ENCODE results near the gene FEZ2. TPM values are rescaled to one million over a fixed set of nuclear protein-coding genes. Genes with fewer than 3 reads are reported as not detected.

Gene FEZ2
- total RNA-seq, 1 experiment from 2014 or later, result 57.5 TPM

GRCh38 chr2:36523153-36523552 lies 74.8 kb downstream of the FEZ2 start:
- H3K9me3 ChIP-seq (ENCODE audit: low read depth, low read length, poor library complexity, severe bottlenecking), result no peaks in the 10 kb centered on the region
- BruUV-seq (replicated peaks), result no TSS peak
- DNase-seq (ENCODE audit: low spot score), result no peak
- H3K27me3 ChIP-seq (replicated peaks; ENCODE audit: insufficient read depth, low read depth, low read length, poor library complexity), result no peaks in the 10 kb centered on the region
- H3K36me3 ChIP-seq (ENCODE audit: insufficient read depth, low read length, poor library complexity, severe bottlenecking), result no peaks in the 10 kb centered on the region
- POLR2A ChIA-PET (ENCODE audit: low non-redundant PET), result no interaction called here
- no peak for TF ChIP-seq EZH2 (IDR thresholded peaks at IDR 0.05; ENCODE audit: borderline replicate concordance, low read depth, low read length, poor library complexity, severe bottlenecking)
- TF ChIP-seq, protein P1, sequence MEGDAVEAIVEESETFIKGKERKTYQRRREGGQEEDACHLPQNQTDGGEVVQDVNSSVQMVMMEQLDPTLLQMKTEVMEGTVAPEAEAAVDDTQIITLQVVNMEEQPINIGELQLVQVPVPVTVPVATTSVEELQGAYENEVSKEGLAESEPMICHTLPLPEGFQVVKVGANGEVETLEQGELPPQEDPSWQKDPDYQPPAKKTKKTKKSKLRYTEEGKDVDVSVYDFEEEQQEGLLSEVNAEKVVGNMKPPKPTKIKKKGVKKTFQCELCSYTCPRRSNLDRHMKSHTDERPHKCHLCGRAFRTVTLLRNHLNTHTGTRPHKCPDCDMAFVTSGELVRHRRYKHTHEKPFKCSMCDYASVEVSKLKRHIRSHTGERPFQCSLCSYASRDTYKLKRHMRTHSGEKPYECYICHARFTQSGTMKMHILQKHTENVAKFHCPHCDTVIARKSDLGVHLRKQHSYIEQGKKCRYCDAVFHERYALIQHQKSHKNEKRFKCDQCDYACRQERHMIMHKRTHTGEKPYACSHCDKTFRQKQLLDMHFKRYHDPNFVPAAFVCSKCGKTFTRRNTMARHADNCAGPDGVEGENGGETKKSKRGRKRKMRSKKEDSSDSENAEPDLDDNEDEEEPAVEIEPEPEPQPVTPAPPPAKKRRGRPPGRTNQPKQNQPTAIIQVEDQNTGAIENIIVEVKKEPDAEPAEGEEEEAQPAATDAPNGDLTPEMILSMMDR (conservative IDR thresholded peaks at IDR 0.05; ENCODE audit: low read depth, low read length), result no peak
- intact Hi-C loops (cut with micrococcal nuclease; ENCODE audit: unreplicated experiment), result no loop called here
- H3K27ac ChIP-seq (ENCODE audit: low read depth, low read length, poor library complexity, severe bottlenecking), result no peak overlapping the region
- H3K4me3 ChIP-seq (ENCODE audit: low read depth, low read length, poor library complexity, severe bottlenecking), result no peak overlapping the region
- CTCF ChIA-PET, result no interaction called here
- H3K4me1 ChIP-seq (ENCODE audit: insufficient read depth, low read length, poor library complexity, severe bottlenecking), result no peaks in the 10 kb centered on the region

GRCh38 chr2:36520431-36520830 lies 77.5 kb downstream of the FEZ2 start:
- CTCF ChIA-PET, result no interaction called here
- POLR2A ChIA-PET (ENCODE audit: low non-redundant PET), result no interaction called here

DNA sequence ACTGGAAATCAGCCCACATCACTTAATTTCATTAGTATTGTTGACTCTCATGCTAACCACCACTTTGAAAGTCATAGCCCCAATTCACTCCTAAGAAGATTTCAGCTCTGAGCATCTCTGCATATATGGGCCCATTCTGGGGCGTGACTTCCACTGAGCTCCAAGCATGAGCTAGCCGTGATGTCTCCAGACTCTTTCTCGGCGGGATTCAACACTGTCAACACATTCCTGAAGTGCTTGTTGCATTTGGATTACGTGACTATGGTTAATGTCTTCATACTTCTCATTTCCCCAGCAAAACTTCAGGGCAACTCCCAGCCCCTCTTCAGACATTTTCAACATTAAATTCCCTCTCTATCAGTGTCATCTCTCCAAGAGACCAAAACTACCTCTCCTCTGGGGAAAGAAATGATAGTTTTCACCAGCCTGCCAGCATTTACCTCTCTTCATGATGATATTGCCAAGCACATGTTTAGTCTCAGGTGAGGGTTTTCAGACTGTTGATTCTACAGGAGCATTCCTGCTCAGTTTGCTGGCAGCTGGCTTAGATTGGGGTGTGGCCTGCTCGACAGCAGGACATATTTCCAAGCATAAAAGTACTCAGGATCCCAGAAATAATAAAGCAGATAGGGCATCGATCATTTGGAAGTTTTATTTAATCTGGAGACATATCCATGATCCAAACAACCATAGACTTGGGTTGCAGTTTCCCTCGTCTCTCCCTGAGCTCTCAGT lies 81.7 kb downstream of the FEZ2 start:
- no peaks in the 10 kb centered on the region for H3K27me3 ChIP-seq (replicated peaks; ENCODE audit: insufficient read depth, low read depth, low read length, poor library complexity)
- no peak for TF ChIP-seq EZH2 (IDR thresholded peaks at IDR 0.05; ENCODE audit: borderline replicate concordance, low read depth, low read length, poor library complexity, severe bottlenecking)
- TF ChIP-seq, protein P1 (conservative IDR thresholded peaks at IDR 0.05; ENCODE audit: low read depth, low read length), result no peak
- H3K9me3 ChIP-seq (ENCODE audit: low read depth, low read length, poor library complexity, severe bottlenecking), result no peaks in the 10 kb centered on the region
- ChIA-PET POLR2A (ENCODE audit: low non-redundant PET) (no interaction called here), CTCF (no interaction called here)
- H3K4me3 ChIP-seq (ENCODE audit: low read depth, low read length, poor library complexity, severe bottlenecking), result no peak overlapping the region
- H3K4me1 ChIP-seq (ENCODE audit: insufficient read depth, low read length, poor library complexity, severe bottlenecking), result no peaks in the 10 kb centered on the region
- no peaks in the 10 kb centered on the region for H3K36me3 ChIP-seq (ENCODE audit: insufficient read depth, low read length, poor library complexity, severe bottlenecking)
- intact Hi-C loops (cut with micrococcal nuclease; ENCODE audit: unreplicated experiment), result no loop called here
- no peak for DNase-seq (ENCODE audit: low spot score)
- H3K27ac ChIP-seq (ENCODE audit: low read depth, low read length, poor library complexity, severe bottlenecking), result no peak overlapping the region
- no TSS peak for BruUV-seq (replicated peaks)

More at GRCh38 chr2:36520431-36520830, 77.5 kb downstream of the FEZ2 start:
- DNase-seq (ENCODE audit: low spot score), result no peak
- TF ChIP-seq, protein P1 (conservative IDR thresholded peaks at IDR 0.05; ENCODE audit: low read depth, low read length), result no peak
- no peak for TF ChIP-seq EZH2 (IDR thresholded peaks at IDR 0.05; ENCODE audit: borderline replicate concordance, low read depth, low read length, poor library complexity, severe bottlenecking)
- Histone ChIP-seq H3K9me3 (ENCODE audit: low read depth, low read length, poor library complexity, severe bottlenecking) (no peaks in the 10 kb centered on the region), H3K36me3 (ENCODE audit: insufficient read depth, low read length, poor library complexity, severe bottlenecking) (no peaks in the 10 kb centered on the region), H3K4me1 (ENCODE audit: insufficient read depth, low read length, poor library complexity, severe bottlenecking) (no peaks in the 10 kb centered on the region), H3K27me3 (replicated peaks; ENCODE audit: insufficient read depth, low read depth, low read length, poor library complexity) (no peaks in the 10 kb centered on the region), H3K27ac (ENCODE audit: low read depth, low read length, poor library complexity, severe bottlenecking) (no peak overlapping the region), H3K4me3 (ENCODE audit: low read depth, low read length, poor library complexity, severe bottlenecking) (no peak overlapping the region)
- no TSS peak for BruUV-seq (replicated peaks)
- intact Hi-C loops (cut with micrococcal nuclease; ENCODE audit: unreplicated experiment), result no loop called here

All from A673 (cell line).